DMS 273 (cell line): ENCODE data around the gene MSLN.

Source experiments
- DNase-seq: peaks from one replicate; lab custom pipeline; 2025; ENCODE audit not compliant: unreplicated experiment; lab: John Stamatoyannopoulos, UW

Gene MSLN

DNA sequence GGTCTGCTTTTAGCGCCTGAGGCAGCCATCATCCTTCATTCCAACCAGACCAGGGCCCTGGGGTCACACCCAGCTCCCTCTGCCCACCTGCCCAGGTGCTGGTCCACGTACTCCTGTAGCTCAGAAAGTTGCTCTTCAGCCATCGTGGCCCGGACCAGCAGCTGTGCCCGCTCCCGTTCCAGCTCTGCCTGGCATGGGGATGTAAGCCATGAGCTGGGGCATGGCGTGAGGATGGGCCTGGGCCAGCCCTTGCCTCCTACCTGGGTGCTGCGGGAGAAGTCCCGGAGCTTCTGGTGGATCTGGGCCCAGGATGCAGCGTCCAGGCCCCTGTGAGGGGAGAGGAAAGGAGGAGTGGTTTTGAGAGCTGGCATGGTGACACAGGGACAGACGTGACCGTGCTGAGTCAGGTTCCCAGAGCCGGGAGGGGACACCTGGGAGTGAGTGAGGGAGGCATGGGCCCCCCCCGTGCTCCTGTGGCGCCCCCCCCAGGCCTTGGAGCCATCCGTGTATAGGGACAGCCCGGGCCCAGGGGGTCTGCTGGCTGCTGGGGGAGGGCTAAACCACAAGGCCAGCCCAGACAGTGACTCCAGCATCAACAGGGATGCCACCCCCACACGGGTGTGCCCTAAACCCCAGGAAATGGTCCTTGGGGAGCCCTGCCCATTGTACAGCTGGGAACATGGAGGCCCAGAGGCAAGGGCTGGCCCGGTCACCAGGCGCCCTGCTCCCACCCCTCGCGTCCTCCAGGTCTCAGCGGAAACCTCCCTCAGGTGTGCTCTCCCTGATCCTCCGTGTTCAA lies 37.5 kb upstream of the MSLN start:
- DNase-seq: no peak

DNA sequence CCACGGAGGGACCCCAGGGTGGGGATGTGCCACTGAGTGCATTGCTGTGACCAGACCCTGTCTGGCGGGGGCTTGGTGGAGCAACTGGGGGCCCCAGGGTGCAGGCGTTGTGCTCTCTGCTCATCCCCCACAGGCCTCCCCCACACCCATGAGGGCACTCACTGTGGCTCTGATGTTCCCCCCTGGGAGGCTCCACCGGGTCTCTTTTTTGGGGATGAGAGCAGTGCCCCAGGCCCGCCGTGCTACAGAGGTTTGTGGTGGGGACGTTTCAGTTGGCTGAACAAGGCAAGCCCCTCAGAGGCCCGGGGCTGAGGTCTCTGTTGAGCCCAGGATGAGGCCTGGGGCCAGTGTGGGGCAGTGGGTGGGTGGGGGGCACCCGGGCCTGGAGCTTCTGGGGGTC lies 36.8 kb upstream of the MSLN start:
- DNase-seq: no peak

DNA sequence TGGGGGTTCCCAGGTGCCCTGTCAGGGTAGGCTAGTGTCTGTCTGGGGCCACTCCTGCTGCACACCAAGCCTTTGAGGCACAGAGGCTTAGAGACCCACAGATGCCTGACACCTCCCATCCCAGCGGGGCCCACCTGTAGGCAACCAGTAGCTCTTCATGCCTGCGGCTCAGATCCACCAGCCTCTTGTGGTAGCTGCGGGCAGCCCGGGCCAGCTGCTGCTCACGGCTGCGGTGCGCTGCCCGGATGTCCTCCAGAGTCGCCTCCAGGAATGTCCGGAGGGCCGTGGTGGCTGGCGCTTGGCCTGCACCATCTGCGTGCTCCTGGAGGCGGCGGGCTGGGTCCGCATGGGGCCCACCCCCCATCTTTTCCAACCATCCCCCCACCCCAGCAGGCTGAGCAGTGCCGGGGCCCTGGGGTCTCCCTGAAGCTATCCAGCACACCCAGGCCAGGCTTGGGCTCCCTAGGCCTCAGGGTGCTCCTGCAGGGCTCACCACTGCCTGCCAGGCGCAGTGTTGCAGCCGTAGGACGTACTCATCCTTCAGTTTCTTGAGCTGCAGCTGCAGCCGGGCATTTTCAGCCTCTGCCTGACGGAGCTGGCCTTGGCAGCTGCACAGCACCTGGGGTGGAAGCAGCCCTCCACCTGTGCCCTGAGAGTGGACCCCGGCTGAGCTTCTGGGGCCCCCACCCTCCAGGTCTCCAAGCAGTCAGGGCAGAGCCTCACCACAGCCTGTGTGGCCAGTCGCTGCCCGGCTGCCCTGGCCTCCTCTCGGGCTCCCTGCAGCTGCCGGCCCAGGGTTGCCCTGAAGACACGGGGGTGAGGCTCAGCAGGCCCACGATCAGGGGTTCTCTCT lies 36.1 kb upstream of the MSLN start:
- peak; percentile 55 for DNase-seq

DNA sequence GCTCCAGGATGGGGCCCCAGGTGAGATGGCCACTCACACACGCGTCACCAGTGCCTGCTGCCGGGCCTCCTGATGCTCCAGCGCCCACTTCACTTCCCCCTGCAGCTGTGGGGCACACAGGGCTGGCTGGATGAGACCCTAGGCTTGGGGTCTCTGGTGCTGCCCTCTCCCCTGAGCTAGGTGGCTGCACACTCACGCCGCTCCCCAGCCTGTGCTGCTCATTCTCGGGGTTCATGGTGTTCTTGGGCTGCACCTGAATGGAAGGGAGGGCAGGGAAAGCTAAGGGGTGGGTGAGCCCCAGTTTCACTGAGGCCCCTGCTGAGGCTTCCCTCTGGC lies 35.5 kb upstream of the MSLN start:
- DNase-seq: no peak

GRCh38 chr16:725463-726187 lies 34.9 kb upstream of the MSLN start:
- no peak for DNase-seq

- no peak for DNase-seq
Measured at GRCh38 chr16:726188-726437, 34.4 kb upstream of the MSLN start.

- peak; percentile 93 for DNase-seq
Measured at GRCh38 chr16:726438-727290, 33.9 kb upstream of the MSLN start, which contains the start of the genes CCDC78 and HAGHL. Gene CCDC78 (minus strand): TSS chr16:726443. CDS start chr16:726367, 76 bp downstream. Gene HAGHL (plus strand): TSS chr16:727106. CDS start chr16:727510, 404 bp downstream.

DNA sequence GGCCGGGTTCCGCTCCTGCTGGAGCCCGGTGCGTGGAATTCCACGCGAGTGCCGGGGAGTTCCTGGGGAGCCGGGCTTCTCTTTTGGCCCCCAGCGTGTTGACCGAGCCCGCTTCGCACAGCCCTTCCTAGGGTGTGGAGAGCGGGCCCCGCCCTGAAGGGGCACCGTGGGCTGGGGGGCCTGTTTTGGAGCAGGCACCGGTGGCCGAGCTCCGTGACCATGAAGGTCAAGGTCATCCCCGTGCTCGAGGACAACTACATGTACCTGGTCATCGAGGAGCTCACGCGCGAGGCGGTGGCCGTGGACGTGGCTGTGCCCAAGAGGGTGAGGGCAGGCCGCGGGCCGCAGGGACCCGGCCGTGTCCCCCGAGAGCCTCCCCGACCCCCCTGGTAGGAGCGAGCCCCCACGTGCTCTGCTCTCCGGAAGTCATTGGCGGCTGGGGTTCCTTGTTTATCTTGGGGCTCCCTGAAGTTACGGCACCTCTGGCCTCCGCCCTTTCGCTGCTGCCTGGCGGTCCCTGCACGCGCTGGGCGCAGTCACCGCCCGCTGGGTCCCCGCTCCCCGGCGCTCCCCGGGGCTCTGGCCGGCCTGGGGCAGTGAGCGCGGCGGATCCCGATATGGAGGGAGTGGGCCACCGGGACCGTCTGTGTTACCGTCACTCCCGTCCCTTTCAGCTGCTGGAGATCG lies 33.1 kb upstream of the MSLN start:
- peak; percentile 64 for DNase-seq

DNA sequence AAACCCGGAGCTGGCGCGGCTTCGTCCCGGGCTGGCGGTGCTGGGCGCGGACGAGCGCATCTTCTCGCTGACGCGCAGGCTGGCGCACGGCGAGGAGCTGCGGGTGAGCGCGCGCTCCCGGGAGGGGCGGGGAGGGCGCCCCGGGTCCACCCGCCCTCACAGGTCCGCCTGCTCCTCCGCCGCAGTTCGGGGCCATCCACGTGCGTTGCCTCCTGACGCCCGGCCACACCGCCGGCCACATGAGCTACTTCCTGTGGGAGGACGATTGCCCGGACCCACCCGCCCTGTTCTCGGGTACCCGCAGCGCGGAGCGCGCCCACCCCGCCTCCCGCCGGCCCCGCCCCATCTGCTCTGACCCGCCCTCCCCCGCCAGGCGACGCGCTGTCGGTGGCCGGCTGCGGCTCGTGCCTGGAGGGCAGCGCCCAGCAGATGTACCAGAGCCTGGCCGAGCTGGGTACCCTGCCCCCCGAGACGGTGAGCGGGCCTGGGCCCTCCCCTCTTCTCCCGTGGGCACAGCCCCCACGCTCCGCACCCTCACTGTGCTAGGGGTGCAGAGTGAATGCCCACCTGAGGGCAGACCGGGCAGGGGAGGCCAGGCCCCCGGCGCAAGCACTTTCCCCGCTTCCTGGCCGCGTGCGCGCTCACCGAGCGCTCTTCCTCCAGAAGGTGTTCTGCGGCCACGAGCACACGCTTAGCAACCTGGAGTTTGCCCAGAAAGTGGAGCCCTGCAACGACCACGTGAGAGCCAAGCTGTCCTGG lies 32.2 kb upstream of the MSLN start:
- DNase-seq: peak; percentile 94

- peak; percentile 69 for DNase-seq
Measured at GRCh38 chr16:728890-729744, 31.4 kb upstream of the MSLN start.

DNA sequence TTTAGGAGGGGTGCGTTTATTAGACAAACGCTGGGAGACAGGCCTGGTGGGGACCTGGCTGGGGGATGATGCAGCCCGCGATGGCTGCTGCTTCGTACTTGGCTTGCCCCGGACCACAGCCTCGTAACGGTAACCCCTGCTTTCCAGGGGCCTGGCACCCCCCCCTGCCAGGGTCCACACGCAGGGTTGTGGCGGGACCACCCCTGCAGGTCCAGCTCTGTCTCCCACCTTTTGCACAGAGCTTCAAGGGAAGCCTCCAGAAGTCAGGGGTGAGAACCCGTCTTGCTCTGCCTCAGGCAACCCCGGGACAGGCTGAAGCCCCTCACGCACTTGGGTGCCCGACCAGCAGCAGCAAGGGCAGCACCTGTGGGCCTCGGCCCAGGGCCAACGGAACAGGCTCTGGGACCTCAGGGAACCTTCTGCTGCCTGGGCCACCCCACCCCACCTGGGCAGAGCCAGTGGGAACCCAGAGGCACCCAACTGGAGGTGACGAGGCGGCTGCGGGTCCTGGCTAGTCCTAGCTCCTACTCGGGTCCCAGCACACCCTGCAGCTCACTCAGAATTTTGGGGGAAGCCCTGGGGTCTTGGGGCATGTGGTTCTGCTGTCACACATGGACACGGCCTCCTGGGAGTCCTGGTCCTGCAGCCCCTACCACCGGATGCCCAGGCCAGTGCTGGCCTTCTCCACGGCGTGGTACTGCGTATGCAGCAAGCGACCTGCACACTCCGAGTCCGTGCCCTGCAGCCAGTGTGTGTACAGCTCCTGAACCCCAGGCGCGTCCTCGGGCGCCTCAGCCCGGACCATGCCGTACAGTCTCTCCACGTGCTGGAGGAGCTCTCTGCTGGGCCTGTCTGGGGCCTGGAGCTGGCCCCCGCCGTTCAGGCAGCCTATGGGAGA lies 30.5 kb upstream of the MSLN start:
- no peak for DNase-seq

DNA sequence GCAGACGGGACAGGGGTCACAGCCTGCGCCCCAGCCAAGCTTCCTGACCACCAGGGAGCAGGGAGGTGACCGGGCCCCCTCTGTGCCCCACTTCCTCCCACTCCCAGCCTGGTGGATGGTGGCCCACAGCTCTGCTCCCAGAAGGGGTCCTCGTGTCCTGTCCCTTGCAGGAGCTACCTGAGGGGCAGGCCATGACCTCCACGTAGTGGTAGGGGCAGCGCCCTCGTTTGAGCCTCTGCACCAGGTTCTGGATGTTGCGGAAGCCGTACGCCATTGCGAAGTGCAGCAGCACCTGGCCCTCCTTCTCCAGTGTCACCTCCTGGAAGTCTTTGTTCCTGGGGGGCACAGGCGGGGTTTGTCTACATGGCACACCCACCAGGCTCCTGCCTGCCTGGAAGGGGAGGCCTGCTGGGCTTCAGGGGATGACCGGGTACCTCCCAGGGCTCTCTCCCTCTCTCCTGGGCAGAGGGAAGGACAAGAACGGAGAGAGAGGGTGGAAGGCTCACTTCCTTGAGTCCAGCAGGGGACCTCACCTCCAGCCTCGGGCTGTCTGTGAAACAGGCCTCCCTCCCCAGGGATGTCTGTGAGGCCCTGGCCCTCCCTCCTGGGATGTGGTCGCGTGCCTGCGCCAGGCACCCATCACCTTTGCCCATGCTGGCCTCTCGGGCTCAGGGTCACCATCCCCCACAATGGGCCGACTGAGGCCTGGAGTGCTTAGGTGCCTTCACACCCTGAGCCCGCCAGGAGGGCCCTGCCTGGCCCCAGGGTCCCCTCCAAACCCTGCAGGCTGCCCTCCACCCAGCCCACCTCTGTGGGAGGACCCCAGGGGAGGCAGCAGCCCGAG lies 29.6 kb upstream of the MSLN start:
- DNase-seq: no peak

- DNase-seq: no peak
Measured at GRCh38 chr16:732332-732731, 28.2 kb upstream of the MSLN start.

DNA sequence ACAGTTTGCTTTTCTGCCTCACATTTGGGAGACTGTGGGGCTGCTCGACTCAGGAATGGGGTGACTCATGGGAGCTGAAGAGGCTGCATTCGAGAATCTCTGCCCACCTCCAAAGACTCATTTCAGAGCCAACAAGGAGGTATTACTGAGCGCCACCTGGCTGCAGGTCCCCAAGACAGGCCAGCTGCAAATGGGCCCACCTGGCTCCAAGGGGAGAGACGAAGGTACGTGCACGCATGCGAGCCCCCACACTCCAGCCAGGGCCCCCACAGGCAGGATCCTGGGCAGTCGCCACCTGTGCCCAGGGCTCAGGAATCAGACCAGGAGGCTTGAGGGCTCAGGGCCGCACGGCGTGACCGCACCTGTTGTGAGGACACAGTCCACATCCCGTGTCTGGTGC lies 27.6 kb upstream of the MSLN start:
- DNase-seq: no peak

DNA sequence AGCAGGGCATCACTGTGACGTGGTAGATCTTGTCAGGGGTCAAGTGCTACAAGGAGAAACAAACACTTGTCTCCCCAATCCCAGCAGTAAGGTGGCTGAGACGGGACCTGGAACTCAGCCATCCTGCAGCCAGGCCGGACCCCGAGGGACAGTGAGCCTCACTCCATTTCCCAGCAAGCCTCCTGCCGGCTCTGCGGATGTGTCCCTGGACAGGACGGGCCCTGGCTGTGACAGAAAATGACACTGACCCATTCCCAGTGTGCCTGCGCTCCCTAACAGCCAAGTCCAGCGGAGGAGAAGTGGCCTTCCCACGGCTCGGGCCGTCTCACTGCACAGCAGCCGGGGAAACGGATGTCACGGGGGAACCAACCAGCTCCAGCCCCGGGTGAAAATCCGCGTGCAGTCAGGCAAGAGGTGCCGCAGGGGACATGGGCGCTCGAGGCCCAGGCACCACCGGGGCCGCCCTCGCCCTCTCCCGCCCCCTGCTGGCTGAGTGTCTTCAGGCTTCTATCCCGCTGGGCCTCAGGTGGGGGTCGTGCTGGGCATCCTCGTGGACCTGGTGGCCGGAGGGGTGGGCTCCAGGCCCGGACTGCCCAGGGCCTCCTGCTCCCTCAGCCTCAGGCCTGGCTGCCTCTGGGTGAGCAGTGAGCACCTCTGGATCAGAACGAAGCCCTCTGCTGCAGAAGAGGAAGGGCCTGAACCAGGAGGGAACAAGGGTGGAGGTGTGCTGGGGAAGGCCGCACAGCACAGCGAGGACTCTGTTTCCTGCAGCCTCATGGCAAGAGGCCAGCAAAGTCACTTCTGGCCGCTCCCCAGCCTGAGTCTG lies 26.9 kb upstream of the MSLN start:
- peak; percentile 51 for DNase-seq
